OCI-LY1 (cell line): ENCODE data around the gene SLC6A18.

ENCODE experiments used
- EZH2 ChIP-seq: fragments of 200-600 bp; sonication (generic), shearing (Covaris generic); IDR thresholded peaks from 2 replicates; pipeline ENCODE4 v1.8.0; 2017; ENCODE audit warnings: borderline replicate concordance, mixed run types, mild to moderate bottlenecking, antibody characterized with exemption, low read length, moderate library complexity, mixed read lengths
- TF ChIP-seq, protein P1 (sequence below): fragments of 200-600 bp; sonication (generic), shearing (Covaris generic); IDR thresholded peaks from 2 replicates; pipeline ENCODE4 v1.5.1; 2017; ENCODE audit warnings: mild to moderate bottlenecking, antibody characterized with exemption, low read length, moderate library complexity, mixed read lengths

DNA sequence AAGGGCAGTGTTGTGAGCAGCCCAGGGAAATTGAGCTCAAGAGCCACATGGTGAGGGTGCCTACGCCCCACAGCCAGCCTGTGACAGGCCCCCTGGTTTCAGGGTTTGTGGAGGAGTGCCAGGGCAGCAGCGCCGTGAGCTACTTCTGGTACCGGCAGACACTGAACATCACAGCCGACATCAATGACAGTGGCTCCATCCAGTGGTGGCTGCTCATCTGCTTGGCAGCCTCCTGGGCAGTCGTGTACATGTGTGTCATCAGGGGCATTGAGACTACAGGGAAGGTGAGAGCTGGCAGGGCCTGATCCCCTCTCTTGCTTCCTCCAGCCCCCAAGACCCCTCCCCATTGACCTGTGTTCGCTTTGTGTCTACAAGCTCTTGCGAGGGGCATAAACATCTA, 10.2 kb downstream of the SLC6A18 start:
- TF ChIP-seq, protein P1, sequence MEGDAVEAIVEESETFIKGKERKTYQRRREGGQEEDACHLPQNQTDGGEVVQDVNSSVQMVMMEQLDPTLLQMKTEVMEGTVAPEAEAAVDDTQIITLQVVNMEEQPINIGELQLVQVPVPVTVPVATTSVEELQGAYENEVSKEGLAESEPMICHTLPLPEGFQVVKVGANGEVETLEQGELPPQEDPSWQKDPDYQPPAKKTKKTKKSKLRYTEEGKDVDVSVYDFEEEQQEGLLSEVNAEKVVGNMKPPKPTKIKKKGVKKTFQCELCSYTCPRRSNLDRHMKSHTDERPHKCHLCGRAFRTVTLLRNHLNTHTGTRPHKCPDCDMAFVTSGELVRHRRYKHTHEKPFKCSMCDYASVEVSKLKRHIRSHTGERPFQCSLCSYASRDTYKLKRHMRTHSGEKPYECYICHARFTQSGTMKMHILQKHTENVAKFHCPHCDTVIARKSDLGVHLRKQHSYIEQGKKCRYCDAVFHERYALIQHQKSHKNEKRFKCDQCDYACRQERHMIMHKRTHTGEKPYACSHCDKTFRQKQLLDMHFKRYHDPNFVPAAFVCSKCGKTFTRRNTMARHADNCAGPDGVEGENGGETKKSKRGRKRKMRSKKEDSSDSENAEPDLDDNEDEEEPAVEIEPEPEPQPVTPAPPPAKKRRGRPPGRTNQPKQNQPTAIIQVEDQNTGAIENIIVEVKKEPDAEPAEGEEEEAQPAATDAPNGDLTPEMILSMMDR = no peak; the same call in 1 of the 2 replicates
- TF ChIP-seq EZH2 = no peak
